NCI-H510A treated with DMSO at 0.1 percent for 48 hours (cell line): Measurements from ENCODE around the gene SLC5A11.
"Not testable (repeated sequence)": the region's sequence is repeated elsewhere in the genome, so short reads cannot be mapped to it uniquely, and the experiment has no call there.

ENCODE experiments used
- DNase-seq: peaks from one replicate; lab custom pipeline; 2025; lab: John Stamatoyannopoulos, UW

The SLC5A11 gene, protein sequence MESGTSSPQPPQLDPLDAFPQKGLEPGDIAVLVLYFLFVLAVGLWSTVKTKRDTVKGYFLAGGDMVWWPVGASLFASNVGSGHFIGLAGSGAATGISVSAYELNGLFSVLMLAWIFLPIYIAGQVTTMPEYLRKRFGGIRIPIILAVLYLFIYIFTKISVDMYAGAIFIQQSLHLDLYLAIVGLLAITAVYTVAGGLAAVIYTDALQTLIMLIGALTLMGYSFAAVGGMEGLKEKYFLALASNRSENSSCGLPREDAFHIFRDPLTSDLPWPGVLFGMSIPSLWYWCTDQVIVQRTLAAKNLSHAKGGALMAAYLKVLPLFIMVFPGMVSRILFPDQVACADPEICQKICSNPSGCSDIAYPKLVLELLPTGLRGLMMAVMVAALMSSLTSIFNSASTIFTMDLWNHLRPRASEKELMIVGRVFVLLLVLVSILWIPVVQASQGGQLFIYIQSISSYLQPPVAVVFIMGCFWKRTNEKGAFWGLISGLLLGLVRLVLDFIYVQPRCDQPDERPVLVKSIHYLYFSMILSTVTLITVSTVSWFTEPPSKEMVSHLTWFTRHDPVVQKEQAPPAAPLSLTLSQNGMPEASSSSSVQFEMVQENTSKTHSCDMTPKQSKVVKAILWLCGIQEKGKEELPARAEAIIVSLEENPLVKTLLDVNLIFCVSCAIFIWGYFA

DNA sequence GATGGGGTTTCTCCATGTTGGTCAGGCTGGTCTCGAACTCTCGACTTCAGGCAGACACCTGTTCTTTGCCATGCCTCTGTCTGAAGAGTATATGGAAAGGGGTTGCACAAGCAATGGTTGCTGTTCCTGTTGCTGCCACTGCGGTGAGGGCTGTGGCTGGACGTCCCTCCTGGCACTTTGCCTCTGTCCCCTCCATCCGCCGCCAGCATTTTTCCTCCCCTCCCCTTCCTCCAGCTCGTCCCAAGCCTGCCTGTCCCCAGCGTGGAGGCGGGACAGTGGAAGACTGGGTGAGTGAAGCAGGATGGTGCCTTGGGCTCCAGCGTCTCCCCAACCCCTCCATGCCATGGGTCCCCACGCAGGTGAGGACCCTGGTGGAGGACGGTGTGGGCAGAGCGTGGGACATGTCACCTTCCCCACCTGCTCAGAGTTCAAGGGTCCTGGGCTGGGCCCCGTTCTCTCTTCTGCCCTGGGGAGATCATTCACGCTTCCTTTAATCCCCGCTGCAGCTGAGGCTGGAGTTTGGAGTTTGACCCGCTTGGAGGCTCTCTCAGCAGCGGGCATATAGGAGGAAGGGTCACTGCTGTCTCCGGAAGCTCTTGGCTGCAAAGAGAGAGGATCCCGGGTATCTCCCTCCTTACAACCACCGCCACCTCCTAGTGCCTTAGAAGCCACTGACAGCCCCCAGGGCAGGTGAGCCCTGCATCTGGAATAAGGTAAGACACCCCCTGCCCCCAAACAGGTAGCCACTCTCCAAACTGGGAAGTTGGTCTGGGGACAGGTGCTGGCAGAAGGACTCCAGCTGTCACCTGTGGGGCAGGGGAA lies at the start of gene SLC5A11:
TSS of gene SLC5A11 (plus strand) at position 238 of the 822 bp plus-strand sequence. CDS start 12,681 bp downstream, outside the sequence.
- no peak for DNase-seq

DNA sequence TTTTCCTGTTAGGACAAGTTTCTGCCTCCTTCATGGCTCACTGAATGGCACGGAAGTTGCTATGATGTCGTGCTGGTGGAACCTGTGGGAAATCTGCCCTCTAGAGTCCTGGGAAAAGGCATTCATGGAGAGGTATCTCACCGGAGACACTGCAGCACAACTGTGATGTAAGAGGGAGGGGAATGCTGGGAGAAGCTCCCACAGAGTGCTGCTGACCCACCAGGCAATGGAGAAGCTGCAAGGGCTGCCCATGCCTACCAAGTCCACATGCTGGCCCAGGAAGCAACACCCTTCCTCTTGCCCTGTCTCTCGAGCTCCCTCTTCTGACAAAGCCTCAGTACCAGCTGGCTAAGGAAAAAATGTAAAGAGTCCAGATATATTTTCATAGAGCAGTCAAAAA lies 45.2 kb upstream of the SLC5A11 start:
- no peak for DNase-seq

DNA sequence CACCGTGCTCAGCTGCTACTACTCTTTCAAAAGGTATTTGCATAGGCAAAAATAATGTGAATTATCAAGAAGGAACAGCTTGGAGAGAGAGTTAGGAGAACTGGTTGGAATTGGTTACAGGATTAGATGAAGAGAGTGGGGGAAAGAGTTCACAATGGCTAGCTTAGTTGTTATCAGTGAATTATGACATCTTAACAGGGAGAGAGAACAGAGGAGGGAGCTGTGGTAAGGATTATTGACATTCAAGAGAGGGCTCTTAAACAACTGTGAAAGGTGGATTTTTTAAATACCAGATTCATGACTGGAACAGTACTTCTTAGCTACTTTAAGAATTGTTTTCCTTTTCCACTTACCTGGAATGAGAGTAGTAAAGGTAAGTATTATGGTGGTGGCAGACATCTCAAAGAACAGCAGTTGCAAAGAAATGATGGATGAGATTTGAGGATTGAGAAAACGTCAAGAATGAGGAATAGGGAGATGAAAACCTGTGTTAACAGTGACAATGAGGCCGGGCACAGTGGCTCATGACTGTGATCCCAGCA lies 43.9 kb upstream of the SLC5A11 start:
- DNase-seq = no peak

DNA sequence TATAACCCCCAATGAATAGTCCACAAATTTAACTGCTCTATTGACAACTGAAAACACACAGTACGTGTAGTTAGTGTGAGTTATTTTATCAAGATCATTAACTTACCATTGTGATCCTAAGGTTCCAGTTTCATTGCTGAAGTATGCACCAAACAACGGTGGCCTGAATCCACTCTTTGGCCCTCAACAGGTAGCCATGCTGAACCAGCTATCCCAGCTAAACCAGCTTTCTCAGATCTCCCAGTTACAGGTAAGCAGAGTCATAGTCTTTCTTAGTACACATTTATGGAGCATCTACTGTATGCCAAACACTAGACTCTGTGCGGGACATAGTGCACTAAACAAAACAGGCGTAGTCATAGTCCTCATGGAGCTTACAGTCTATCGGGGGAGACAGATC lies 40.3 kb upstream of the SLC5A11 start:
- no peak for DNase-seq

DNA sequence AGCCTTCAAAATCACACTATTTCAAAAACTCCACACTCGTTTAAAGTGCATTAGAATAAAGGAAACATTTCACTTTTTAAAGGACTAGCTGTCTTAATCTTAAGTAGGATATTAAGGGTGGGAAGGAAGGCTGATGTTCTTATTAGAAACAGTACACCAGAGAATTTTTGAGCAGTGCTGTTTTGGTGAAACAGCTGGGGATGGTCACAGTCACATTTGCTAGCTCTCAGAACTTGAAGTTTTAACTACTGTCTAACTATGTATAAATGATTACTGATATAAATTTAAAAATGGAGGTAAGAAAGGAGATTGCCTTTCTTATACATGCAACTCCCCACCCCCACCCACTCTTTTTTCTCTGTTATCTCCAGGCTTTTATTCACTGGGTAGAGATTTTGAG lies 38.5 kb upstream of the SLC5A11 start:
- no peak for DNase-seq

DNA sequence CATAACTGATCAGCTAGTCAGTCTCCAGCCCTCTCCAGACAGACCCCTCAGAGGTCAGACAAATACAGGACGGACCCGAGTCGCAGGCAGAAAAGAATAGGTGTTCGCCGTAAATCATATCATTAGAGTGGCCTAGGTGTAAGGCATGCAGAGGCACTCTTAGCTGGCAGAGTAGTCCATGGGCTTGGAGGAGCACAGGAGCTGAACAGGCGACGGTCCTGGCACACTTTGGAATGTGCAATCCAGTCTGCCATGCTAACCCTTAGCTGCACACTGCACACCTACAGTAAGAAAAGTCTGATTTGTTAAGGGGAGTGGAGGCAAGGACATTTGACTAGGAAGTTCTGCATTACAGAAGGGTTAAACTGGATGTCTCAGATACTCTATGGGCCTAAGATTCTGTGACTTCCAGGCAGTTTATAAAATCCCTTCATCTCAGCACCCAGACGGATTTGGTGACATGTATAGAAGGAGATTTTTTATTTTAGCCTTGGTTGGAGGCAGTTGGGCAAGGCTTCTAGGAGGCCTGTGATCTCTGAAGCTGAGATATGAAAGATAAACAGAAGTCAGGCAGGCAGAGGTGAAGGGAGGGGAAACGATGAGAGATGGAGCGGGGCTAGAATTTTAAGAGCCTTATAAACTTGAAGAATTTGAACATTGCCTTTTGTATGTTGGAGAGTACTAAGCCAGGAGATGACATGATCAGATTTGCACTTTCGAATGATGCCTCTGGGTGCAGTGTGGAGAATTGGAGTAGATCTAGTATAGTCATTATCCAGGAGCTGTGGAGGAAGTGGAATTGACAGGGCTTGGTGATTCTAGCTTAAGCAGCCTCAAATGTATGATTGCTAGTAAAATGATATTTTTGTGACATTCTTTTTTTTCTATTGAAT lies 34.6 kb upstream of the SLC5A11 start:
- DNase-seq = no peak

DNA sequence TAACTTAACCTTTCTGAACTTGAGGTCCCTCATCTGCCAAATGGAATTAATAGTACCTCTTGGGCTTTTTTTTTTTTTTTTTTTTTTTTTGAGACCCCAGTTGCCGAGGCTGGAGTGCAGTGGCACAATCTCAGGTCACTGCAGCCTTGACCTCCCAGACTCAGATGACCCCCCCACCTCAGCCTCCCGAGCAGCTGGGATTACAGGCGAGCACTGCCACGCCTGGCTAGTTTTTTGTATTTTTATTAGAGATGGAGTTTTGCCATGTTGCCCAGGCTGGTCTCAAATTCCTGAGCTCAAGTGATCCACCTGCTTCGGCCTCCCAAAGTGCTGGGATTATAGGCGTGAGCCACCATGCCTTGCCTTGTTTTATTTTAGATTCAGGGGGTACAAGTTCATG lies 33.0 kb upstream of the SLC5A11 start:
- not testable (repeated sequence) for DNase-seq

DNA sequence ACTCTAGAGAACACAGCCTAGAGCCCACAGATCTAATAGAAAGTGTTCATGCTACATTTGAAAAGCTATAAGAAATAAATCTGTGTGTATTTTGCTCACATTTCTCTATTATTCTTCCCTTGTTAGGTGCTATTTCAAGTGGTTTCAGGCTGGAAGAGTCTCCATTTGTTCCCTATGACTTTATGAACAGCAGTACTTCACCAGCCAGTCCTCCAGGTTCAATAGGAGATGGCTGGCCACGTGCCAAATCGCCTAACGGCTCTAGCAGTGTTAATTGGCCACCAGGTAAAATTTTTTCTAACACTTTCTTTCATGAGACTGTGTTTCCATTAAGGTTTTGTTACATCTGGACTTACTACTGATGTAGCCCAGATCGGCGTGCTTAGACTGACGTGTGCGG lies 30.7 kb upstream of the SLC5A11 start:
- no peak for DNase-seq

DNA sequence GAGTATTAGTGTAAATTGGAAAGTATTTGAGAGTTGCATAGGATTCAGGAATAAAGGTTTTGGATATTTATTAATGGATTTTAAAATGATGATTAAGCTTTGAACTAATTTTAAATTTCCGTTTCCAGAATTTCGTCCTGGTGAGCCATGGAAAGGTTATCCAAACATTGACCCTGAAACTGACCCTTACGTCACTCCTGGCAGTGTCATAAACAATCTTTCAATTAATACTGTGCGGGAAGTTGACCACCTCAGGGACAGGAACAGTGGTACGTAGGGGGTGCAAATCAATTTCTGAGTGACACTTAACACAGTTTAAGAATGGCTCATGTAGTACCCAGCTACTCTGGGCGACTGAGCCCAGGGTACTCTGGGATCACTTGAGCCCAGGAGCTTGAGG lies 29.1 kb upstream of the SLC5A11 start:
- DNase-seq = no peak

DNA sequence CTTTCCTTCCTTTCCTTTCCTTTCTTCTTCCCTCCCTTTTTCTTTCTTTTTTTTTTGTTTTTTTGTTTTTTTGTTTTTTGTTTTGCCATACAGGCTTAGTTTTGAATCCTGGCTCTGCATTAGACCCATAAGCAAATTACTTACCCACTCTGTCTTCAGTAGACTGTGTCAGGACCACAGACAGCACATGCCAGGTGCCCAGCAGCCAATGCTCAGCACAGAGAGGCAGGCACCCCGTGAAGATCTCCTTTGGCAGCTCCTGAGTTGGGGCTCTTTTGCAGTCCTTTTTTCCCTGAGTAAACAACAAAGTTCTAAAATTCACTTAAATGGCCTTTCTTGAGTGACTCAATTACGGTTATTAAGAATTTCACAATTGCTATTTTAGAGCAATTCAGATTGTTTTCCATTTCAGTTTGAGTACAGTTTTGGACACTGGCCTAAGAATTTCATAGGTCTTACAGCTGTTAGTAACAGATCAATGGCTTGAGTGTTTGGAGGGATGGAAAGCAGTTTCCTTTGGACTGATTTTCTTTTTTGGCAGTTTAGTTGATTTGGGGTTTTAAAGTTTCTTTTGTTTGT lies 26.2 kb upstream of the SLC5A11 start:
- no peak for DNase-seq

DNA sequence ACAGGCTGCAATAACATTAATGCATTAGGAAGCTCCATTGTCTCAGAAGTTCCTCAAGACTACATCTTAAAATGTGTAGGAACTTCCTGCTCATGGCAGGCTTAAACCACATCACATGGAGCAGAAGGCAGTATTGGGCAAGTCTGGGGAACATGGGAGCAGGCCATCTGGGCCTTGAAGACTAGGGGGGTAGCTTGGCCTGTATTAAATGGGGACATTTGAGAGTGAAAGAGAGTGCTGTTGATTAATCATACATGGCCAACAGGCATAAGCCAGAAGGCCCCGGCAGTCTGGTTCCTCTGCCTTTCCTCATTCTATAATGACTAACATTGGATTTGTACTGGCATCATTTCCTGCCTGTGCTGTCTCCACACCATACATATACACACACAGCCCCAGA lies 25.2 kb upstream of the SLC5A11 start:
- DNase-seq = no peak

DNA sequence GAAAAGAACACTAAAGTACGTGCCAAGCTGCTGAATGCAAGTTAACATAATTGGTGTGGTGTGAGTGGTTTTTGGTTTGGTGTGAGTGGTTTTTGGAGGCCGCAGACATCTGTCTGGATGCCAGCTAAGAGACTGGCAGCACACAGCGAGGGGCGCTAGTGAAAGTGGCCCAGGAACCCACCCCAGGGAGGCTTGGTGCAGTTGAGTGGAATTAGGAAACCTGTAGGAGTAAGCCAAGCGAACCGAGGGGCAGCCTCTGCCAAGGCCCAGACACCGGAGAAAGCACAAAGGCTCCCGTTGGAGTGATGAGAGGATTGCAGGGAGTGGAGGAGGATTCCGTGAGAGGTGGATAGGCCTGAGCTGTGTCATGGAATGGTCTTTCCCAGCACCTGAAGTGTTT lies 24.6 kb upstream of the SLC5A11 start:
- DNase-seq = no peak

DNA sequence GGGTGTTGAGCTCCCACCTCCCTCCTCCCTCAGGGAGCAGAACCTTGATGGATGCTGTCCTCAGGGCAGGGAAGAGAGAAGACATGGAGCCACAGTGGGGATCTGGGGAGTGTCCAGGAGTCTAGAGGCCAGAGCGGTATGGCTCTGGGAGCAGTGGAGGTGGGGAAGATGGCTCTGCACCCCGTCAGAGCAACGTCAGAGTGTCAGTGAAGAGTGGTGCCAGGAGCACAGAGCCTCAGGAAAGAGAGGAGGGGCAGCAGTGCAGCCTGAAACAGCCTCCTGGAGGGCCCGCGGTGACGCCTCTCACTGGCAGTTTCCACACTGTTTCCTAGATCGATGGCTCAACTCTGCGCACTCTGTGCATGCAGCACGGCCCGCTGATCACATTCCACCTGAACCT lies 23.2 kb upstream of the SLC5A11 start:
- DNase-seq = no peak

DNA sequence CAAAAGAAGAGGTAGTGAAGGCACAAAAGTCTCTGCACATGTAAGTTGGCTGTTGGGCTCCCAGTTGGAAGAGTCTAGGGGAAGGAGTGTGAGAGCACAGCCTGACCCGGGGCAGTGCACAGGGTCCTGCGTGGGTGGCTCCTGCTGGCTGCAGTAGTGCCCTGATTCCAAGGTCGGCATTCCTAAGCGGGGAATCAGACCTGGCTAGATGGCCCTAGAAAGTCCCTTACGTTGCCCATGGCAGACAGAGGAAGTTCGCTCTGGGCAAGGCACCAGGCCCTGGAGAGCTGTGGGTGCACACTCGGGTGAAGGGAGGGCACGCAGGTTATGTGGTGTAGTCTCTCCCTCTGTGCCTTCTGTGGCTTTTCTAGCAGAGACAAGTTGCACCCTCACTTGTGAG lies 22.8 kb upstream of the SLC5A11 start:
- DNase-seq = no peak

DNA sequence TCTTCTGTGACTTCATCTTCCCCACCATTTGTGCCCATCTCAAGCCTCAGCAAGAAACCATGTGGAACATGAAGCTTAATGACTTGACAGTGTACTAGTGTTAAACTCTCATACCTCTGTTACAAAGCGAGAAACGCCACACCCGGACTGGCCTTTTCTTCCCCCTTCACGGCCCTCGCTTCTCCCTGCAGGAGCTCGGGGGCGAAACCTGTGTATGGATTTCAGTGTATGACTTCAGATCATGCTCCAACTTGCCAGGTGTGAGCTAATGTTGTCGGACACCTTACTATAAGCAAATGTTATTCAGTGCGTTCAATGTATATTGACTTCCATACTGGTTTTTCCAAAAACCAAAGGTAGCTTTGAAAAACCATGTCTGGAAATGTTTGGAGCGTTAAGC lies 20.1 kb upstream of the SLC5A11 start:
- no peak for DNase-seq

DNA sequence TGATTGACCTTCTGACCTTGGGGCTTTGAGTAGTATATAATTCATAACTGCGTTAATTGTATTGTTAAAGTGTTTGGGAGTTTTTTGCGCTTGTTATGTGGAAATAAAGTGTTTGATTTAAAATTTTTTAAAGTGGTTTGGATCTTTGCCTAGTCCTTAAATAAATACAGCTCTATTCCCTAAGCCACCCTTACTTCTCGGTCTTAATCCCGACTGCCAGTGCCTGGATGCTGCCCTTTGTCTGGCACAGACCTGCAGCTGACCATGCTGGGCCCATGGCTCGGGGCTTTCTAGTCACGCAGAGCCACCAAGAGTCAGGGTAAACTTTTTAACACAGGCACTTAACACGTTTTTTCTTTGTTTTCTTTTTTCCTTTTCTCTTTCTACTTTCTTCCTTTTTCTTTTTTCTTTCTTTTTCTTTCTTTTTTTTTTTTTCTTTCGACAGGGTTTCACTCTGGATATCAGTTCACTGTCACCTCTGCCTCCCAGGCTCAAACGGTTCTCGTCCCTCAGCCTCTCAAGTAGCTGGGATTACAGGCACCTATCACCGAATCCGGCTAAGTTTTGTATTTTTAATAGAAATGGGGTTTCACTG lies 19.6 kb upstream of the SLC5A11 start:
- no peak for DNase-seq

DNA sequence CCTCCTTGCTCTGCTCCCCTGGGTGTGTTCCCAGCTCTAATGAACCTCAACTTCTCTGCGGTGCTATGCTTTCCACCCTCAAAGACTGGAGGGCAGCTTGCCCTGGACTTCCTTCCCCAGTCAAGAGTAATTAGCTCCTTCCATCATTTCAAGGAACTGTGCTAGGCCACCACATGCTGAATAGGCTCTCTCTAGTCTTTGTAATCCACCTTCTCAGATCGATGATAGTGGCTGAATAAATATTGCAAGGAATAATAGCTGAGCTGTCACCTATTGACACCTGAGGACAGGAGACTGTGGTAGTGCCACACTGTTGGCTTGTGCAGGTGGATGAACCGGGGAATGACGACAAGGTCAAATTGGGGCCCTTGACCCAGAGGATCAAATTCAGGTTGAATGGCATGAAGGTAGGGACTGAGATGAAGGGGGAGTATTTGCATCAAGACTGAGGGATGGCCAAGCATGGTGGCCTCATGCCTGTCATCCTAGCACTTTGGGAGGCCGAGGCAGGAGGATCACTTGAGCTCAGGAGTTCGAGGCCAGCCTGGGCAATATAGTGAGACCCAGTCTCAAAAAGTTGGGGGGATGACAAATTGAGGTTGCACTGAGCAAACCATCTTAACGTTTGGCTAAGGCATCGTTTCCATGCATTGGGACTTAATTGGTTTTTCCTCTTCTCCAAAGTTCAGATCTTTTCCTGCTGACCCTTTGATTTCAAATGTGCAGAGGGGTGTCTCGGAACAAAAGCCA lies 18.8 kb upstream of the SLC5A11 start:
- DNase-seq = no peak

DNA sequence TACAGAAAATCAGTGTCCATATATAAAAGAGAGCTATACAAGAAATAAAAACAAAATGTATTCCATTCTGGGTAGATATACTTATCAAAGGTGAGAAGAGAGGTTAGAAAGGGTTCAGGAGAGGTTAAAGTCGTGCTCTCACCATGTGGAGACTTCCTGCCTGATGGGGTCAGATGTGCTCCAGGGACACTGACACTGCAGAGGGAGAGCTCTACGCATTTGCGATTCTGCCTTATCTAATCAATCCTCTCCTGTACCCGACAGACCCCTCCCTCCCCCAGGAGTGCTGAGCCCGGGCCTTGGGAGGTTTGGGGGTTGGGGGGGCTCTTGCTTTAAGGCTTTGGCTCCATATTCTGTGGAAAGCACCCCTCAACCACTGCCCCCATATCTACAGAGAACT lies 16.6 kb upstream of the SLC5A11 start:
- no peak for DNase-seq

DNA sequence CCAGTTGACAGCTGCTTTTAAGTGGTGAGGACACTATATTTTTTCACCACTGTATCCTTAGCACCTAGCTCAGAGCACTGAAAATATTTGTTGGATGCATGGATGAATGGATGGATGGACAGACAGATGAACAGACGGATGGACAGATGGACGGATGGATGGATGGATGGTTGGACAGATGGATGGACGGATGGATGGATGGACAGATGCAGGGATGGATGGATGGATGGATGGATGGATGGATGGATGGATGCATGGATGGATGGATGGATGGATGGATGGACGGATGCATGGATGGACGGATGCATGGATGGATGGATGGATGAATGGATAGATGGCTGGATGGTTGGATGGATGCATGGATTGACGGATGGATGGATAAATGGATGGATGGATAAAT lies 12.4 kb upstream of the SLC5A11 start:
- DNase-seq = no peak
